ENCODE results near the gene HOXA7. TPM values are rescaled to one million over a fixed set of nuclear protein-coding genes. Genes with fewer than 3 reads are reported as not detected.

The HOXA7 gene
- total and polyA plus RNA-seq, 2 donors (not counting 3 experiments of a cell fraction or from before 2014, with no cell fraction given), result 18.1 to 18.5 TPM

- no peaks in the 10 kb centered on the region for H3K9me1 ChIP-seq (replicated peaks; ENCODE audit: control insufficient read depth, extremely low read depth, insufficient read depth, low read length)
- H3K4me3 ChIP-seq (replicated peaks in 1 of 3; ENCODE audit: insufficient read depth in 1 of 3, low read depth in 1 of 3, low read length in 3 of 3), result no peak overlapping the region
- FAIRE-seq, result no peak
- no peaks in the 10 kb centered on the region for H4K20me1 ChIP-seq (replicated peaks; ENCODE audit: control insufficient read depth, extremely low read depth, insufficient read depth, low read length)
- no TSS peak for BruUV-seq (replicated peaks)
- no peak overlapping the region for H2AFZ ChIP-seq (ENCODE audit: low read depth, low read length)
- H3K36me3 ChIP-seq (ENCODE audit: control insufficient read depth in 2 of 2, extremely low read depth in 1 of 2, insufficient read depth in 2 of 2, low read length in 2 of 2), result no peaks in the 10 kb centered on the region
- H3K4me1 ChIP-seq (ENCODE audit: control insufficient read depth, extremely low read depth, insufficient read depth, low read length), result peaks cover 12% of the 10 kb centered on the region
- no peak overlapping the region for H3K4me2 ChIP-seq (ENCODE audit: insufficient read depth, low read length)
- ChIA-PET CTCF (interaction anchor here (0.7 to 2.8 kb wide), 13 partner anchors 15 to 903 kb away, joined by 3 to 69 read pairs (median 4); no protein-coding TSS in a partner anchor), POLR2A (no interaction called here)
- H3K9me3 ChIP-seq (replicated peaks; ENCODE audit: control insufficient read depth, insufficient read depth, low read length), result no peaks in the 10 kb centered on the region
- H3K9ac ChIP-seq (replicated peaks; ENCODE audit: extremely low read depth, insufficient read depth, low read length), result no peak overlapping the region
- peaks cover 42 to 64% of the 10 kb centered on the region in 2 experiments for H3K27me3 ChIP-seq (ENCODE audit: control insufficient read depth in 2 of 2, insufficient read depth in 2 of 2, low read length in 2 of 2)
- no peaks in the 10 kb centered on the region for H3K79me2 ChIP-seq (ENCODE audit: control insufficient read depth, insufficient read depth, low read length)
- TF ChIP-seq GATA2 (IDR thresholded peaks at IDR 0.05; ENCODE audit: insufficient read depth, insufficient read length, low read depth, low read length) (no peak), EZH2 (IDR thresholded peaks at IDR 0.05; ENCODE audit: borderline replicate concordance, low read depth, low read length, severe bottlenecking) (peak; percentile 65)
- intact Hi-C loops (cut with micrococcal nuclease) (no loop called here), dilution Hi-C loops (cut with MboI; ENCODE audit: extremely low pct_ligation_motif_present, low sequenced_read_pairs) (no loop called here)
- no peak for DNase-seq (ENCODE audit: low read depth, low spot score)
- H3K27ac ChIP-seq (ENCODE audit: insufficient read depth, low read depth, low read length), result no peak overlapping the region
These were observed 38.4 kb upstream of the HOXA7 start for GRCh38 chr7:27194686-27195379.

DNA sequence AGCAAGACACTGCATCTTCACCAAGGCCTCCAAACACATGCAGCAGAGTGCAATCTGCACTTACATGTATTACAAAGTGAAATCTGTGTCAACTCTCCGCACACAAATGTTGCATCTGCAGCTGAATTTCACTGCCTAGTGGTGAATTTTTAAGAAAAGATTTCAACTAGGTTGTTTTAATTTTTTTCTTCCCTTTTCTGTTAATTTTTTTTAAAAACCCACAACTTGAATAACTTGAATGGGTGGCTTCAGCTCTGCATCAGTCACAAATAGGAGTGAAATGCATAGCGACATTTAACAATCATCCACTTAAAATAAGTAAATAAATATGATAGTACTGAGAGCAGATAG lies 37.5 kb upstream of the HOXA7 start:
- Histone ChIP-seq H3K27me3 (ENCODE audit: control insufficient read depth in 2 of 2, insufficient read depth in 2 of 2, low read length in 2 of 2) (peaks cover 41 to 60% of the 10 kb centered on the region in 2 experiments), H3K9ac (replicated peaks; ENCODE audit: extremely low read depth, insufficient read depth, low read length) (no peak overlapping the region), H3K36me3 (ENCODE audit: control insufficient read depth in 2 of 2, extremely low read depth in 1 of 2, insufficient read depth in 2 of 2, low read length in 2 of 2) (no peaks in the 10 kb centered on the region), H3K9me3 (replicated peaks; ENCODE audit: control insufficient read depth, insufficient read depth, low read length) (no peaks in the 10 kb centered on the region), H4K20me1 (replicated peaks; ENCODE audit: control insufficient read depth, extremely low read depth, insufficient read depth, low read length) (no peaks in the 10 kb centered on the region), H3K4me1 (ENCODE audit: control insufficient read depth, extremely low read depth, insufficient read depth, low read length) (peaks cover 17% of the 10 kb centered on the region), H2AFZ (ENCODE audit: low read depth, low read length) (no peak overlapping the region), H3K9me1 (replicated peaks; ENCODE audit: control insufficient read depth, extremely low read depth, insufficient read depth, low read length) (no peaks in the 10 kb centered on the region), H3K4me3 (replicated peaks in 1 of 3; ENCODE audit: insufficient read depth in 1 of 3, low read depth in 1 of 3, low read length in 3 of 3) (no peak overlapping the region), H3K79me2 (ENCODE audit: control insufficient read depth, insufficient read depth, low read length) (no peaks in the 10 kb centered on the region), H3K27ac (ENCODE audit: insufficient read depth, low read depth, low read length) (no peak overlapping the region), H3K4me2 (ENCODE audit: insufficient read depth, low read length) (no peak overlapping the region)
- ChIA-PET CTCF (interaction anchor here (1.1 to 2.8 kb wide), 6 partner anchors 17 to 900 kb away, joined by 3 to 31 read pairs (median 4); no protein-coding TSS in a partner anchor), POLR2A (no interaction called here)
- DNase-seq (ENCODE audit: low read depth, low spot score) (no peak), FAIRE-seq (no peak)
- no TSS peak for BruUV-seq (replicated peaks)
- intact Hi-C loops (cut with micrococcal nuclease) (no loop called here), dilution Hi-C loops (cut with MboI; ENCODE audit: extremely low pct_ligation_motif_present, low sequenced_read_pairs) (no loop called here)
- TF ChIP-seq MAX (IDR thresholded peaks at IDR 0.05; ENCODE audit: insufficient read depth, insufficient read length) (no peak), GATA2 (IDR thresholded peaks at IDR 0.05; ENCODE audit: insufficient read depth, insufficient read length, low read depth, low read length) (no peak), CTCF (IDR thresholded peaks at IDR 0.05; ENCODE audit: extremely low read depth in 1 of 2, insufficient read depth in 1 of 2, low read depth in 1 of 2, low read length in 2 of 2) (no peak), POLR2AphosphoS5 (IDR thresholded peaks at IDR 0.05; ENCODE audit: insufficient read depth, low read depth, low read length) (no peak), POLR2A (IDR thresholded peaks at IDR 0.05; ENCODE audit: low read depth, low read length) (no peak), FOS (IDR thresholded peaks at IDR 0.05; ENCODE audit: borderline replicate concordance, insufficient read depth, low read length) (no peak), MYC (IDR thresholded peaks at IDR 0.05; ENCODE audit: low read depth, low read length) (no peak), JUN (IDR thresholded peaks at IDR 0.05; ENCODE audit: borderline replicate concordance, insufficient read depth, insufficient read length, low read depth) (no peak), EZH2 (IDR thresholded peaks at IDR 0.05; ENCODE audit: borderline replicate concordance, low read depth, low read length, severe bottlenecking) (no peak)
